AG08395 (cell line): ENCODE measurements around the gene CHMP2A.

Experiments
- DNase-seq: peaks from one replicate; pipeline ENCODE4 v3.0.0; 2012; ENCODE audit warnings: mixed read lengths, low spot score

CHMP2A gene

DNA sequence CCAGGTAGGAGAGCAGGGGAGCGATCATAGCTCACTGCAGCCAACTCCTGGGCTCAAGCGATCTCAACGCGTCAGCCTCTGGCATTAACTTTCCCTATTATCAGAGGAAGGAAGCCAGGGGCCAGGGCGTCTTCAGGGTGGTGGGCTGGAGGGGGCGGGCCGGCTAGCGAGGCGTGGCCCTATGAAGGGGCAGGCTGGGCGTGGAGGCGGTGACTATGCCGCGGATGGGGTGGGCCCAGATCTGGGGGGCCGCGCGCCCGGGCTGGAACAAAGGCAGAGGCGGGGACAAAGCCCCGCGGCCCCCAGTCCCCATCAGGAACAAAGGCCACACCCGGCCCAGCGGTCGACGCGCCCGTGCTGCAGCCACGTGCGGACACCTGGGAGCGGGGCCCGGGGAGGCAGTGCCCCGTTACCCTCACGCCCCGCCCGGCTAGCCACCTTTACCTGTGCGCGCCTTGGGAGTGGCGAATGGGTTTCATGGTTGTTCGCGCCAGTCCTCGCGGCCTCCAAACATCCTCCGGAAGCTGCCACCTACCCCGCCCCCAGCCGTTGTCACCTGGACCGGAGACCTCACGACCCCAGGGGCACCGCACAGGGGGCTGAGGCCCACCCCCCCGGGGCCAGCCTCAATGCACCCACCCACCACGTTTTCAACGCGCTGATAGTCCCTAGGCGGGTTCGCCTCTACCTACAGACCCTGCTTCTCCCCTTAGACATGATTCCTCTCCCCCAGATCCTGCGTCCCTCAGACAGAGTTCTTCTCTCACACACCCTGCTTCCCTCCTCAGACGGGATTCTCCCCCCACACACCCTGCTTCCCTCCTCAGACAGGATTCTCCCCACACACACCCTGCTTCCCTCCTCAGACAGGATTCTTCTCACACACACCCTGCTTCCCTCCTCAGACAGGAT is 16.4 kb downstream of the CHMP2A start:
- DNase-seq, result no peak

DNA sequence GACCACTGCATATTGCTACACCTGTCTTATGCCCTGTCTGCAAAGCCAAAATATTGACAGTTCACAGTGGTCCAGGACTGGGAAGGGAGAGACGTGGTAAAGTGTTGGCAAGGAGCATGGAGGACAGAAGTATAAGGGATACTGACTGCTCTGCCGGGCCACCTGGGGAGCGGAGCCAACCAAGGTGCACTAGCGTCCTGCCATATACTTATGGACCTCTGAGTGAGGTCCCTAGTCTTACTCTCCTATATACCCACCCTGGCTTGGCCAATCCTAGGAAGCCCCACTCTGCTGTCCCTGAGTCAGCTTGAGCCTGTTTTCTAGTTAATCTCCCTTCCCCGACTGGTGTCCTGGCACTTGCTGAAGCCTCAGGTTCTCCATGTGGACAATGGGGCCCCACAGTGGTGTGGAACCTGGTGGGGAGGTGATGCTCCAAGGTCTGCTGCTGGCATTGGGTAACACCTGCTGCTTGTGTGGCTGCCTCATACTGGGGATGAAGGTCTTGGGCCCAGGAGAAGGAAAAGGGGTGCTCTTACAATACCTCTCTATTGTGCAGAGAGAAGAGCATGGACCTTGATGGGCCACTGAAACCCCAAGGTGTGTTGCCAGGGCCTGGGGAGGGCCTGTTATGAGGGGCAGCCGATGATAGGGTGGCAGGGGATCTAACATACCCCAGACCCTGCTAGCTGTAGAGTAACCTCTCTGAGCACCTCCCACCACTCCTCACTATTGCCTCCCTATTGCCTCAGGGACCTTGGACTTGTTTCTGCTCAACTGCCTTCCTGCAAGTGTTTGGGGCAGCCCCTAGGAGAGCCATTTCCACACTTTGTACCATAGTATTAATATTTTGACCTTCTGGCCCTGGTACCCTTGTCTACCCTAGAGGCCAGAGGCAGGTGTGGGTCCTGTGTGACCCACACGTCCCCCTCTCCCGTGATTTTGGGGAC is 17.8 kb downstream of the CHMP2A start:
- DNase-seq, result no peak

DNA sequence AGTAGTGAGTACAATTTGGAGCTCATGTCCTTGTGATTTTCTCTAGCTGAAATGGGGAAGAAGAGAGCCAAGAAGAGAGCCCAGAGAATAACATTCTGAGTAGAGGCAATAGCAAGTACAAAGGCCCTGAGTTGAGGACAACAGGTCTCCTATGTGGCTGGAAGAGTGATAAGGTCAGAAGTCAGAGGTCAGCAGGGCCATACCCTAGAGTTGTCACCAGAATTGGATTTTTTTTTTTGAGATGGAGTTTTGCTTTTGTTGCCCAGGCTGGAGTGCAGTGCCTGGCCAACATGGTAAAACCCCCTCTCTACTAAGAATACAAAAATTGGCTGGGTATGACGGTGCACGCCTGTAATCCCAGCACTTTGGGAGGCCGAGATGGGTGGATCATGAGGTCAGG is 19.0 kb downstream of the CHMP2A start:
- no peak for DNase-seq

DNA sequence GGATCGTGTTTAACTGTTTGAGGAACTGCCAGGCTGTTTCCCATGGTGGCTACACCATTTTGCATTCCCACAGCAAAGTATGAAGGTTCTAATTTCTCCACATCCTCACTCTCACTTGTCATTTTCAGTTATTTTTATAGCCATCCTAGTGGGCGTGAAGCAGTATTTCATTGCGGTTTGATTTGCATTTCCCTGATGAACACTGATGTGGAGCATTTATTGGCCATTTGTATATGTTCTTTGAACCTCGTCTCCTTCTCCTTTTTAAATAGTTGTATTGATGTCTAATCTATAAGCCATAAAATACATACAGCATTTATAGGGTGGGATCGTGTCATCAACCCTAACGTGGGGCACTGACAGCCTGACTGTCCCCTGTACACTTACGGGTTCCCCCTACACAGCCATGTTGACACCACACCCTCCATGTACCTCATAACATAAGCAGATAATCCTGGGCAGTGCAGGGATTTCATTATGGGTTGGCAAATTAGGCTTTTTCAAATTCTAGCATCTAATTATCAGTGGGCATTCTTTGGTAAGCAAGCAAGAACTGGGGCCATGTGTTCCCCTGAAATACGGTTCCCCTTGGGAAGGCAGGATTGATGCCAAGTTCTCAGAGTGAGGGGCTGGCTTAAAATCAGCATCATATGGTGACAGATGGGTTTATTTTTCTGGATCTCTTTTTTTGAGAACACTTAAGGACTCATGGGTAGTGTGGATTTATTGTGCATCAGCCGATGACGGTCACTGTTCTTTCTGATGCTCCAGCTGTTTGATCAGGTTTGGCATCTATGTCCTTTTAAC is 23.7 kb downstream of the CHMP2A start:
- no peak for DNase-seq

DNA sequence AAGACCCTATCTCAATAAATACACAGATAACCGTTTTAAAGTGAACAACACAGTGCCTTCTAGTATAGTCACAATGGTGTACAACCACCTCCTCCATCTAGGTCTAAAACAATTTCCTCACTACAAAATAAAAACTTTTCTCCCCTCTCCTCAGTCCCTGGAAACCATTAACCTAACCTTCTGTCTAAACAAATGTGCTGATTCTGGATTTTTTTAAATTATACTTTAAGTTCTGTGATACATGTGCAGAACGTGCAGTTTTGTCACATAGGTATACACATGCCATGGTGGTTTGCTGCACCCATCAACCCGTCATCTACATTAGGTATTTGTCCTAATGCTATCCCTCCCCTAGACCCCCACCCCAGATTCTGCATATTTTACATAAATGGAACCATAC is 25.5 kb downstream of the CHMP2A start:
- DNase-seq, result no peak

DNA sequence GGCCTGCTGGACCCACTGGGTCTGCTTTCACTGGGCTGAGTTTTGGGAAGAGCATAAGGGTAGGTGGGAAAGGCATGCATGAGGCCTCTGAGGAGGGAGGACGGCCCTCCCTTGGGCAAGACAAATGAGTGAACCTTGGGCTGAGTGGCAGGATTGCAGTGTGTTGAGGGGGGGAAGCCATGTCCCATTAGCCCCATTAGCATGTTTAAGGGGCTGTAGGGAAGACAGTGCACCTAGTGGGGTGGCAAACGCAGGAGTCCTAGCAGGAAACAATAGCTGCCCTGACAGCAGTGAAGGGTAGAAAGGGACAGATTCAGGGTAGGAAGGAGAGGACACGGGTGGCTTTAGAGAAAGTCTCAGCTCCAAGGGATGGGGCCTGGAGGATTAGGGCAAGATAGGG is 32.2 kb downstream of the CHMP2A start:
- no peak for DNase-seq

- no peak for DNase-seq
Observed at GRCh38 chr19:58521651-58522050, 33.3 kb downstream of the CHMP2A start.

- no peak for DNase-seq
Observed at GRCh38 chr19:58520257-58520599, 34.7 kb downstream of the CHMP2A start.

DNA sequence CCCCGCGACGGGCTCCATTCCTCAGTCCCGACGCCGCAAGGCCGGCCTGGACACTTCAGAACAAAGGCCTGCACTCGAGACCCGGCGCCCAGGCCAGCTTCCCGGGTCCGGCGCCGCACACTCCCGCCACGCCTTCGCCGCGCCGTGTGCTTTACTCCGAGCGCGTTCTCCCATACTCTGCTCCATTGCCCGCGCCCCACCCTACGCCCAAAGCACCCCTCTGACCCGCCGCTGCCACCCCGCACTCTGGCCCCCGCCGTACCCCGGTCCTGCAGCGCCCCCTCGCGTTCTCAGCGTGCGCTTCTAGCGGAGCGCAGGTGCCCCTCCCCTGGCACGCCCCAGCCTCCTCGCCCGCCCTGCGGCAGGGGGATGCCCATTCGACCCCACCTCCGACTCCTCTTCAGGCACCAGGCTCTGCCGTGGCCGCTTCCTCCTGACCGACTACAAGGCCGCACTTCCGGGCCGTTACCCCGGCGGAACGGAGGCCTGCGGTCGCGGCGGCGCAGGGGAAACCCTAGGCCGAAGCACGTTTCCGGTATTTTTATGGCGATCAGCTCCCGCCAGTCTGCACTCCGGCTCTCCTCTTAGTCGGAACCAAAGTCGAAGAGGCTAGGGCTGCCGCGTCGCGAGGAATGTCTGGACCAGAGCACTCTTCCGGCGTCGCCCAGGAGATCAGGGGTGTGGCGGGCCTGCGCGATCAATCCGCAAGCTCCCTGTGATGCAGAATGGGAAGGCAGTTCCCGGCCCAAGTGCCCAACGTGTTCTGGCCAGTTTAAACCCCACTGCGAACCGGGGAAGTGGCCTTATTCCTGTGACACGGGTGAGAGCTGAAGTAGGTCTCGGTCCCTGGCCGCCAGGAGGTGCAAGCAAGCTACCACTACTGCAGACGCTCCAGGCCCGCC is 35.3 kb downstream of the CHMP2A start, which contains the start of gene ZBTB45:
Gene ZBTB45, minus strand, starts transcription at position 456 of the 902 bp plus-strand sequence. CDS start 2,137 bp downstream, outside the sequence.
- peak; percentile 92 for DNase-seq

- DNase-seq, result peak; percentile 80
Observed at GRCh38 chr19:58519087-58519354, 35.9 kb downstream of the CHMP2A start.

DNA sequence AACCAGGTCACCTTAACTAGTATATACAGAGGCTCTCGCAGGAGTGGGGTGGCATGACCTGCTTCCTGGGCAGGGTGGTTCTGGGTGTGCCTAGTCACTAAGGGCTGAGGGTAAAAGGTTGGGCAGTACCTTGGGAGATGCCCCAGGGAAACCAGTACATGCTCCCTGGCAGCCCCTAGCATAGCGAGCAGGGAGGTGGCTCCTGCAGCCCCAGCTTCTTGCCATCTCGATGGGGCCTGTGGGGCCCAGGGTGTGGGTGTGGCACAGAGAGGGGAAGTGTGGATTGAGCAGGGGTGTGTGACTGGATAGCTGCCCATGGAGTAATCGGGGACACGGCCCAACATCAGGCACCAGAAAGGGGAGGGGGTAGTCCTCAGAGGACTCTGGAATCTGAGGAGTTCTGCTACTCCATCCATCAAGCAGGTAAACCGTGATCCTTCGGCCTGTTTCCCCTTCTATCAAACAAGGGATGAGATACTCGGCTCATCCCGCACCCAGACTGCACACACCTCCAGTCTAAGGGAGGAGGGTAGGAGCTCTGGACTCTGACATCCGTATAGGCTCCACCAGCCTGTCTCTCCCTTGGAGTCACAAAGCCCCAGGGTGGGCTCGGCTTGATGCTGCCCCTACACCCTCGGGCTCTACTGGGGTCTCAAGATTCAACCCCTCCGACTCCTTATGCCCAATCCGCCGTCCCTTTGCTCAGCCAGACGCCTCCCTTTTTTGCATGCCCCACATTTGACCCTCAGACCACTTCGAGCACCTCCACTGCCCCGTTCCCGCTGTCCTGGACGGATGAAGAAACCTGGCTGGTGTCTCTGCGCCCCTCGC is 36.4 kb downstream of the CHMP2A start:
- DNase-seq, result peak; percentile 15

DNA sequence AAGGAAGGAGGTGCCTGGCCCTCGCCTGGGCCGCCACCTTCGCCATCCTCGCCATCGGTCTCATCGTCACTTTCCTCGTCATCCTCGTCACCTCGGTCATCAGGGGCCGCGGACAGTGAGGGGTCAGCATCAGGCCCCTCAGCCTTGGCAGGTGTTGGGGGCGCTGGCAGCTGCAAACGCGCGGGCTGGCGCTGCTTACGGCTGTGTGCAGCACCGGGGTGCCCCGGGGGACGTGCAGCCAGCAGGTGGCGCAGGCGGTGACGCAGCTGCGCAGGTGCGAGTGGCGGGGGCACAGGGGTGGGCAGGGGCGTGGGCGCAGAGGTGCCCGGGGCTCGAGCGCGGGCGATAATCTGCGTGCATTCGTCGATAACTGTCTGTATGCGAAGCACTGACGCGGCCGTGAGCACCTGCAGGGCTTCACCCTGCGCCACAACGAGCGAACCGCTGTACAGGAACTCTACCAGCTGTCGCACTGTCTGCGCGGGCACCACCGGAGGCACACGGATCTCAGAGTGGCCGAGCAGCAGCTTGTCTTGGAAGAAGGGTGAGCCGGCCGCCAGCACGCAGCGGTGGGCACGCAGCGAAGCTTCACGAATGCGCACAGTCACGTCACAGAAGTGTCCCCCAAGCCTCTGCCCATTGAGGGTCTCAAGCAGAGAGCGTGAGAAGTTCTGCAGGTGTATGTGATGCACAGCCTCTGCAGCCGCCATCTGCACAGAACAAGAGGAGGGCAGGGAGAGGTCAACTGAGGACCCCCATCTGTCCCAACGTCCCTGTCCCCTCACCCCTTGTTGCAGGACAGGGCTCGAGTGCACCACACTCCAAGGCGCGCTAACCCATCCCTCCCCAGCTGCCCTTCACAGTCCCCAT is 37.7 kb downstream of the CHMP2A start:
- no peak for DNase-seq

- DNase-seq, result no peak
Observed at GRCh38 chr19:58516246-58516836, 38.6 kb downstream of the CHMP2A start.

DNA sequence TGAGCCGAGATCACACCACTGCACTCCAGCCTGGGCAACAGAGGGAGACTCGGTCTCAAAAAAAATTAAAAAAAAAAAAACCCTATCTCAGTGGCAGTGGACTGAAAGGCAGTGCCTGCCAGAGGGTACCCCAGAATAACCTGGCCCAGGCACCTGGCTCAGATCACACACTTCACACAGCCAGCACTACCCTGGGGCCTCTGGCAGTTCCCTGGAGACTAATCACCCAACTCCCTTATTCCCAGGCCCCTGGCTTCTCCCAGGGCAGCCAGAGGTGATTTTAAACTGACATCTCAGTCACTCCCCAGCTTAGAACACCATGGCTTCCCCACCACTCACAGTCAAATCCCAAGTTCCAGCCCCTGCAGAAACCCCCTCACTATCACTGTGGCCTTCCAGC is 39.6 kb downstream of the CHMP2A start:
- DNase-seq, result no peak

- DNase-seq, result no peak
Observed at GRCh38 chr19:58514564-58515022, 40.3 kb downstream of the CHMP2A start.

DNA sequence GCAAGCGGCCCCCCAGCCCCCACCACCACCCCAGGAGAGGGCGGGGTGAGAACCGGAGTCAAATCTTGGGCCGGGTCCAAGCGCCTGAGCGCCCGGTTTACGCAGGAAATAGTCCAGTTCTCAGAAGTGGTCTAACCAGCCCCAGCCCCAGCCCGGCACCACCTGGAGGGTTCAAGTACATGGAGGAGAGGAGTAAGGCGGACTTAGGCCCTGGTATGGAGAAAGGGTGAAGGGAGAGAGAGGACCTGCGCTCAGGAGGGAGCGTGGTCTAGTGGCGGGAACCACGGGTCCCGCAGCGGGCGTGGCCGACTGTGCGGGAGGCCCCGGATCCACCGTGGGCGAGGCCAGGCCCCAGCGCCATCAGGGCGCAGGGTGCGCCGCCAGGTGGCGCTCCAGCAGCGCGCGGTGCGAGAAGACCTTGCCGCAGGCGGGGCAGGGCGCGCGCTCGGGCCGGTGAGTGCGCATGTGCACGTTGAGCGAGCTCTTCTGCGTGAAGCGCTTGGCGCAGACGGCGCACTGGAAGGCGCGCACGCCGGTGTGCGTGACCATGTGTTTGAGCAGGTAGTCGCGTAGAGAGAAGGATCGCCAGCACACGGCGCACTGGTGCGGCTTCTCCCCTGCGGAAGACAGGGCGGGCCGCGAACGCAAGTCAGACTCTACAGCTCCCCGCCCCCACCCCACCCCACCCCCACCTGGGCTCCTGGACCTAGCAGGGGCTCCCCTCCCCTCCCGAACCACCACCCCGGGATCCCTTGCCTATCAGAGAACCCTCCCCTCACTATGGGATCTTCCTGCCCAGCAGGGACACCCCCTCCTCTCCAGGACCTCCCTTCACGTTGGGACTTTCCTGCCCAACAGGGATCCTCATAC is 41.0 kb downstream of the CHMP2A start:
- DNase-seq, result peak; percentile 87

DNA sequence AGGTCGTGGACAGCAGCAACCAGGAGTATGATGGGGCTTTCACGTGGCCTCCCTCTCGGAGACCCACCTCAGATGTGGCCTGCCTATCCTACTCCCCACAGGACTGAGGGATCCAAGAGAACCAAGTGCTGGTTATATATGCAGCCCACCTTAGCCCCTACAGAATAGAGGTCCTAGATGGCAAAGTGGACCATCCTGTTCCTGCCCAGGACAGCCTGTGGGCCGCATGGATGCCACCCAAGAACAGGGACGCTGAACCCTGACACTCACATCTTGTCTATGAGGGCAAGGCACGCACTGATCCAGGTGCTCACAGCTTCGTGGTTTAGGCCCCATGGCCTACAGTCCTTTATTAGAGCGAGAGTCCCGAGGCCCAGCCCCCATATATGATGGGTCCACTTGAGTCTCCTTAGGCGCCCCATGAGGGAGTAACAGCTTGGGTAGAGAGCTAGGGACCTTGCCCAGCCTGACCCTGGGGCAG is 41.7 kb downstream of the CHMP2A start:
- no peak for DNase-seq
